Spleen (tissue), 7 donors: ENCODE measurements around the gene ABCG5.

Experiments used
- CTCF ChIP-seq, 11 experiments: fragments of 200-600 bp in 7 of 11; fragments of 450-650 bp in 4 of 11; sonication (generic) in 4 of 11; IDR thresholded peaks in 8 of 11; conservative IDR thresholded peaks in 3 of 11; 1 replicate in 7 of 11; 2 replicates in 4 of 11; pipeline versions ENCODE4 v1.4.0 to v1.8.0; 2016 to 2021; ENCODE audit warnings: antibody characterized with exemption in 11 of 11, inconsistent platforms in 4 of 11, mild to moderate bottlenecking in 1 of 11
- POLR2A ChIP-seq, 3 donors: fragments of 450-650 bp; IDR thresholded peaks; one replicate each; pipeline ENCODE4 v1.5.1; 2017; ENCODE audit warnings: antibody characterized with exemption in 3 of 3, mild to moderate bottlenecking in 1 of 3
- POLR2AphosphoS5 ChIP-seq, 3 donors: sonication (generic); formaldehyde crosslinking; IDR thresholded peaks; one replicate each; pipeline ENCODE4 v1.5.1; 2017; ENCODE audit warnings: antibody characterized with exemption in 3 of 3
- donor health status: DM: no; HTN: no; CAD: no; lungs with moderate emphysema.
- donor health status: DM: no; HTN: no; CAD: no.
- donor health status: DM: no; HTN: no; CAD: no.

- TF ChIP-seq CTCF (IDR thresholded peaks at IDR 0.05 in 8 of 11, conservative IDR thresholded peaks at IDR 0.05 in 3 of 11) (no peak), POLR2A (IDR thresholded peaks at IDR 0.05) (no peak), POLR2AphosphoS5 (IDR thresholded peaks at IDR 0.05) (no peak)
Observed at GRCh38 chr2:43822839-43823238, 15.8 kb downstream of the ABCG5 start.
